AG04449 (cell line): ENCODE measurements around the gene PALLD.

Experiments used
- CTCF ChIA-PET: fragments of 350-600 bp; formaldehyde crosslinking; extraction: SDS; loops from one replicate; lab custom pipeline; 2021; ENCODE audit warnings: antibody characterized with exemption; lab: Yijun Ruan, JAX
- POLR2A ChIA-PET: fragments of 400-600, 350-600 bp; formaldehyde crosslinking; extraction: SDS; loops from one replicate; lab custom pipeline; 2020; ENCODE audit warnings: antibody characterized with exemption, inconsistent platforms; lab: Yijun Ruan, JAX
- DNase-seq: peaks from one replicate; pipeline ENCODE4 v3.0.0-alpha.2; 2010; ENCODE audit warnings: low read depth, low spot score
- H3K4me3 ChIP-seq: 2 replicates; pipeline ENCODE4 v1.5.1; 2011; ENCODE audit warnings: low read depth, mild to moderate bottlenecking, control low read depth, low read length
- CTCF ChIP-seq: IDR thresholded peaks from one replicate; pipeline ENCODE4 v1.5.1; 2011; ENCODE audit warnings: mild to moderate bottlenecking, moderate library complexity, low read length, control low read depth, inconsistent platforms; ENCODE audit not compliant: insufficient read depth; ENCODE audit errors: missing control alignments

PALLD gene

GRCh38 chr4:168600796-168601583, 104.1 kb downstream of the PALLD start:
- no peak for TF ChIP-seq CTCF
- CTCF ChIA-PET = interaction anchor here (1.0 to 1.8 kb wide), 2 partner anchors 12 to 15 kb away, joined by 4 to 11 read pairs; no protein-coding TSS in a partner anchor
- POLR2A ChIA-PET = no interaction called here
- DNase-seq = no peak
- H3K4me3 ChIP-seq = no peak overlapping the region

- TF ChIP-seq CTCF = no peak
- DNase-seq = no peak
- H3K4me3 ChIP-seq = no peak overlapping the region
- POLR2A ChIA-PET = no interaction called here
- CTCF ChIA-PET = no interaction called here
These were observed 105.0 kb downstream of the PALLD start for GRCh38 chr4:168601899-168602298.

GRCh38 chr4:168604496-168605373, 107.9 kb downstream of the PALLD start:
- ChIA-PET CTCF (interaction anchor here (1.1 to 1.3 kb wide), 4 partner anchors 19 to 228 kb away, joined by 3 to 5 read pairs (median 3); no protein-coding TSS in a partner anchor), POLR2A (interaction anchor here (0.6 to 1.7 kb wide), 2 partner anchors 17 to 29 kb away, joined by 3 to 5 read pairs; no protein-coding TSS in a partner anchor)
- DNase-seq = no peak
- no peak for TF ChIP-seq CTCF
- H3K4me3 ChIP-seq = no peak overlapping the region

- H3K4me3 ChIP-seq = no peak overlapping the region
- ChIA-PET POLR2A (interaction anchor here (1.7 kb wide), 1 partner anchor 29 kb away, joined by 5 read pairs; no protein-coding TSS in a partner anchor), CTCF (interaction anchor here (1.1 to 1.3 kb wide), 3 partner anchors 19 to 105 kb away, joined by 3 to 5 read pairs (median 3); no protein-coding TSS in a partner anchor)
- DNase-seq = no peak
- no peak for TF ChIP-seq CTCF
These were observed 108.6 kb downstream of the PALLD start for GRCh38 chr4:168605411-168605810.

- TF ChIP-seq CTCF = no peak
- H3K4me3 ChIP-seq = no peak overlapping the region
- no peak for DNase-seq
- ChIA-PET POLR2A (no interaction called here), CTCF (interaction anchor here (1.5 kb wide), 1 partner anchor 18 kb away, joined by 3 read pairs; no protein-coding TSS in a partner anchor)
These were observed 110.4 kb downstream of the PALLD start for GRCh38 chr4:168607215-168607614.

- no peak for DNase-seq
- POLR2A ChIA-PET = interaction anchor here (0.9 kb wide), 1 partner anchor 25 kb away, joined by 3 read pairs; no protein-coding TSS in a partner anchor
- CTCF ChIA-PET = interaction anchor here (1.4 to 1.7 kb wide), 2 partner anchors 23 to 239 kb away, joined by 3 read pairs; no protein-coding TSS in a partner anchor
- H3K4me3 ChIP-seq = no peak overlapping the region
- no peak for TF ChIP-seq CTCF
These were observed 111.9 kb downstream of the PALLD start for GRCh38 chr4:168608771-168609170.
